ENCODE data around the gene SGCD.

The SGCD gene

GRCh38 chr5:156515803-156516360 lies 188.9 kb downstream of the SGCD start:
- TF ChIP-seq CTCF (IDR thresholded peaks at IDR 0.05; ENCODE audit: low read depth, low read length) = no peak
- no peak for DNase-seq (ENCODE audit: low read depth in 2 of 2)
- no peak overlapping the region for H3K4me3 ChIP-seq (replicated peaks in 1 of 2; ENCODE audit: low read depth in 2 of 2, low read length in 2 of 2)

- DNase-seq (ENCODE audit: low read depth in 2 of 2) = no peak
- no peak overlapping the region for H3K4me3 ChIP-seq (replicated peaks in 1 of 2; ENCODE audit: low read depth in 2 of 2, low read length in 2 of 2)
- no peak for TF ChIP-seq CTCF (IDR thresholded peaks at IDR 0.05; ENCODE audit: low read depth, low read length)
Measured at GRCh38 chr5:156522651-156523529, 195.9 kb downstream of the SGCD start.

GRCh38 chr5:156523607-156524006 lies 196.6 kb downstream of the SGCD start:
- no peak for DNase-seq (ENCODE audit: low read depth in 2 of 2)
- H3K4me3 ChIP-seq (replicated peaks in 1 of 2; ENCODE audit: low read depth in 2 of 2, low read length in 2 of 2) = no peak overlapping the region
- no peak for TF ChIP-seq CTCF (IDR thresholded peaks at IDR 0.05; ENCODE audit: low read depth, low read length)

GRCh38 chr5:156526081-156526925 lies 199.3 kb downstream of the SGCD start:
- no peak overlapping the region for H3K4me3 ChIP-seq (replicated peaks in 1 of 2; ENCODE audit: low read depth in 2 of 2, low read length in 2 of 2)
- no peak for DNase-seq (ENCODE audit: low read depth in 2 of 2)
- no peak for TF ChIP-seq CTCF (IDR thresholded peaks at IDR 0.05; ENCODE audit: low read depth, low read length)

- no peak for DNase-seq (ENCODE audit: low read depth in 2 of 2)
- no peak overlapping the region for H3K4me3 ChIP-seq (replicated peaks in 1 of 2; ENCODE audit: low read depth in 2 of 2, low read length in 2 of 2)
- TF ChIP-seq CTCF (IDR thresholded peaks at IDR 0.05; ENCODE audit: low read depth, low read length) = no peak
Measured at GRCh38 chr5:156527611-156528010, 200.6 kb downstream of the SGCD start.

GRCh38 chr5:156528673-156529072 lies 201.7 kb downstream of the SGCD start:
- no peak for DNase-seq (ENCODE audit: low read depth in 2 of 2)
- no peak for TF ChIP-seq CTCF (IDR thresholded peaks at IDR 0.05; ENCODE audit: low read depth, low read length)
- no peak overlapping the region for H3K4me3 ChIP-seq (replicated peaks in 1 of 2; ENCODE audit: low read depth in 2 of 2, low read length in 2 of 2)

Measured in cardiac fibroblast (primary cell).